ENCODE results near the gene FAM32A. TPM values are rescaled to one million over a fixed set of nuclear protein-coding genes. Genes with fewer than 3 reads are reported as not detected.

The FAM32A gene
- total RNA-seq, 1 donor = 109 TPM

DNA sequence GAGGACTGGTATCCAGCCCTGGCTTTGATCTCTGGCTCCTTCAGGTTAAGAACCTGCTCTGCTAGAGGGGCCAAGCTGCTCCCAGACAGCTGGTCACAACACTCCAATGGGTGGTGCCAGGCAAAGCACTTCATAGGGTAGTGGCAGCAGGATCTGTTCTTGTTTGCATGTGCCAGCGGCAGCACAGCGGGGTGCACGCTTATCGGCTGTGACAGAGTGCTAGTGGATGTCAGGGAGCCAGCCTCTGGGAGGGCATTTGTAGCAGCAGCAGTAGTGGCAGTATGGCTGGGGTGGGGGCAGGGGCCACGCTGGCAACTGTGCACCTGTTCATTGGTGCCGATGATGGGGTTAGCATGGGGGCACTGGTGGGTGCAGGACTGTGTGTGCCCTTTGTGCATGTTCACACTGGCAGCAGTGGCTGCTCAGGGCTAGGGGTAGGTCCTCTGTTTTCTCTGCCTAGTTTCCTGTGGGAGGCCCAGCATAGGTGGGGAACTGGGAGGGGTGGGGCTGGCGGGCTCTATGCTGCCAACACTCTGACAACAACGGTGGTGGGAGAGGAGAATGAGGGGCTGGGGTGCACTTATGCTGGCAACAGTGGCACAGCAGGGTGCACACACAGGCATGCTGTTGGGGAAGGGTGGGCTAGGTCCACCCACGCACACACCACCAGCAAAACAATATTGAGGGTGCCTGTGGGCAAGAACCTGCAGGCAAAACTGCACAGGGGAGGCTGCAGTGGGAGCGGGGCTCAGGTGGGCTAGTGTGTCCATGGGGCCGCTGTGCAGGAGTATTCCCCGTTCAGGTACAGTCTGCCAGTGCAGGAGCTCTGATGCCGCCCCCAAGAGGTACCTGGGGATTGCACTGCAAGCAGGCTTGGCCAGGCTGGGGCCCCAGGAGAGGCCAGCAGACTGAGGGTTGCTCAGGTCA, 31.8 kb downstream of the FAM32A start:
- Histone ChIP-seq H3K27ac (ENCODE audit: low read depth, low read length) (no peak overlapping the region), H3K4me3 (ENCODE audit: insufficient read depth, low read length) (no peak overlapping the region), H2AFZ (ENCODE audit: low read length) (no peak overlapping the region), H3K4me2 (ENCODE audit: insufficient read depth, low read length) (no peak overlapping the region), H3K9me3 (ENCODE audit: low read depth, low read length) (peaks cover 16% of the 10 kb centered on the region), H3K36me3 (ENCODE audit: insufficient read depth, low read length) (peaks cover 25% of the 10 kb centered on the region), H3K79me2 (ENCODE audit: insufficient read depth, low read length) (peaks cover 77% of the 10 kb centered on the region), H4K20me1 (ENCODE audit: insufficient read depth, low read length) (peaks cover 25% of the 10 kb centered on the region), H3K27me3 (ENCODE audit: insufficient read depth, low read length) (no peaks in the 10 kb centered on the region), H3K4me1 (ENCODE audit: insufficient read depth, low read length) (no peaks in the 10 kb centered on the region)
- TF ChIP-seq, protein P1, sequence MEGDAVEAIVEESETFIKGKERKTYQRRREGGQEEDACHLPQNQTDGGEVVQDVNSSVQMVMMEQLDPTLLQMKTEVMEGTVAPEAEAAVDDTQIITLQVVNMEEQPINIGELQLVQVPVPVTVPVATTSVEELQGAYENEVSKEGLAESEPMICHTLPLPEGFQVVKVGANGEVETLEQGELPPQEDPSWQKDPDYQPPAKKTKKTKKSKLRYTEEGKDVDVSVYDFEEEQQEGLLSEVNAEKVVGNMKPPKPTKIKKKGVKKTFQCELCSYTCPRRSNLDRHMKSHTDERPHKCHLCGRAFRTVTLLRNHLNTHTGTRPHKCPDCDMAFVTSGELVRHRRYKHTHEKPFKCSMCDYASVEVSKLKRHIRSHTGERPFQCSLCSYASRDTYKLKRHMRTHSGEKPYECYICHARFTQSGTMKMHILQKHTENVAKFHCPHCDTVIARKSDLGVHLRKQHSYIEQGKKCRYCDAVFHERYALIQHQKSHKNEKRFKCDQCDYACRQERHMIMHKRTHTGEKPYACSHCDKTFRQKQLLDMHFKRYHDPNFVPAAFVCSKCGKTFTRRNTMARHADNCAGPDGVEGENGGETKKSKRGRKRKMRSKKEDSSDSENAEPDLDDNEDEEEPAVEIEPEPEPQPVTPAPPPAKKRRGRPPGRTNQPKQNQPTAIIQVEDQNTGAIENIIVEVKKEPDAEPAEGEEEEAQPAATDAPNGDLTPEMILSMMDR (IDR thresholded peaks at IDR 0.05; ENCODE audit: extremely low read depth, low read depth, low read length) = no peak
- DNase-seq (ENCODE audit: insufficient read length, low spot score, missing footprints) = no peak

DNA sequence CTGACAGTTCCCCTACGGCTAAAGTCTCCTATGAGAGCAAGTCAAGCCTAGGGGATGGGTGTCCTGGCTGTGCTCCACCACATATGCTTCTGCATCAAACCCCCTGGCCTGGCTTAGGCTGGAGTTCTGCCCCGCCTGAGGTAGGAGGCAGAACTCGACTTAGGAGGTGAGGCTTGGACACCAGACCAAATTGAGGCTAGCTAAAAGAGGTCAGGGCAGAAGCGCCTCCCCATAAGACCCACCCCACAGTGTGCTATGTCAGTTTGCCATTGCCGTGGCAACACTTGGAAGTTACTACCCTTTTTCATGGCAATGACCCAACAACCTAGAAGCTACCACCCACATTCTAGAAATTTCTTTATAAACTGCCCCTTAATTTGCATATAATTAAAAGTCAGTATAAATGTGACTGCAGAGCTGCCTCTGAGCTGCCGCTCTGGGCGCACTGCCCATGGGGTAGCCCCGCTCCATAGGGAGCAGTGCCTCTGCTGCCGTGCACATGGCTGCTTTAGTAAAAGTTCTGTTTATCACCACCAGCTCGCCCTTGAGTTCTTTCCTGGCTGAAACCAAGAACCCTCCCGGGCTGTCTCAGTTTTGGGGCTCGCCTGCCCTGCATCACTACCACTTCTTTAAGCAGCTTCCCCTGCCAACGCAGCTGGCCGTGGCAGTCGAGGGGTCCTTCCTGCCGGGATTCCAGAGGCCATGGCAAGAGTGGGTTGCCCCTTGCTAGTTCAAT, 32.7 kb downstream of the FAM32A start:
- H3K4me1 ChIP-seq (ENCODE audit: insufficient read depth, low read length) = no peaks in the 10 kb centered on the region
- peaks cover 70% of the 10 kb centered on the region for H3K79me2 ChIP-seq (ENCODE audit: insufficient read depth, low read length)
- no peak overlapping the region for H3K4me2 ChIP-seq (ENCODE audit: insufficient read depth, low read length)
- DNase-seq (ENCODE audit: insufficient read length, low spot score, missing footprints) = no peak
- TF ChIP-seq, protein P1 (IDR thresholded peaks at IDR 0.05; ENCODE audit: extremely low read depth, low read depth, low read length) = no peak
- H4K20me1 ChIP-seq (ENCODE audit: insufficient read depth, low read length) = peaks cover 22% of the 10 kb centered on the region
- no peaks in the 10 kb centered on the region for H3K27me3 ChIP-seq (ENCODE audit: insufficient read depth, low read length)
- H3K27ac ChIP-seq (ENCODE audit: low read depth, low read length) = no peak overlapping the region
- H3K9me3 ChIP-seq (ENCODE audit: low read depth, low read length) = peaks cover 16% of the 10 kb centered on the region
- peaks cover 30% of the 10 kb centered on the region for H3K36me3 ChIP-seq (ENCODE audit: insufficient read depth, low read length)
- no peak overlapping the region for H2AFZ ChIP-seq (ENCODE audit: low read length)
- H3K4me3 ChIP-seq (ENCODE audit: insufficient read depth, low read length) = no peak overlapping the region

DNA sequence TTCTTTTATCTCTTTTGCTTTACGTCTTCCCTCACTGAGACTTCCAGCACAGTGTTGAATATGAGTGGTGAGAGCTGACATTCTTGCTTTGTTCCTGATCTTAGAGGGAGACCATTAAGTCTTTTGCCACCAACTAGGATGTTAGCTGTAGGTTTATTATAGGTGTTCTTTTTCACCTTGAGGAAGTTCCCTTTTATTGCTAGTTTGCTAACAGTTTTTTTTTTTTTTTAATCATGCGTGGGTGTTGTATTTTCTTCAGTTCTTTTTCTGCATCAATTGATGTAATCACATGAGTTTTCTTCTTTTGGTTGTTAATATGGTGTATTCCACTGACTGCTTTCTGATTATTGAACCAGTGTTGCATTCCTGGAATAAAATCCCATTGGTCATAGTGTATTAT, 33.6 kb downstream of the FAM32A start:
- H3K27me3 ChIP-seq (ENCODE audit: insufficient read depth, low read length) = no peaks in the 10 kb centered on the region
- peaks cover 22% of the 10 kb centered on the region for H4K20me1 ChIP-seq (ENCODE audit: insufficient read depth, low read length)

More for the DNA sequence above, 33.6 kb downstream of the FAM32A start:
- peaks cover 16% of the 10 kb centered on the region for H3K9me3 ChIP-seq (ENCODE audit: low read depth, low read length)
- peaks cover 38% of the 10 kb centered on the region for H3K36me3 ChIP-seq (ENCODE audit: insufficient read depth, low read length)
- no peak overlapping the region for H3K4me3 ChIP-seq (ENCODE audit: insufficient read depth, low read length)
- H3K79me2 ChIP-seq (ENCODE audit: insufficient read depth, low read length) = peaks cover 70% of the 10 kb centered on the region
- H3K27ac ChIP-seq (ENCODE audit: low read depth, low read length) = no peak overlapping the region
- no peak for DNase-seq (ENCODE audit: insufficient read length, low spot score, missing footprints)
- no peak overlapping the region for H3K4me2 ChIP-seq (ENCODE audit: insufficient read depth, low read length)
- TF ChIP-seq, protein P1 (IDR thresholded peaks at IDR 0.05; ENCODE audit: extremely low read depth, low read depth, low read length) = no peak
- no peak overlapping the region for H2AFZ ChIP-seq (ENCODE audit: low read length)
- H3K4me1 ChIP-seq (ENCODE audit: insufficient read depth, low read length) = no peaks in the 10 kb centered on the region
